Mucosa of gallbladder (tissue), 1 donor: ENCODE results near the gene TANC1. TPM values are rescaled to one million over a fixed set of nuclear protein-coding genes. Genes with fewer than 3 reads are reported as not detected.

Experiments used
- DNase-seq: peaks from one replicate; pipeline ENCODE4 v3.0.0-alpha.2; 2020; ENCODE audit warnings: low spot score
- total RNA-seq: library from RNA; stranded (reverse); gene quantifications from one replicate; pipeline ENCODE4 v1.2.1, GENCODE V29; 2021
- donor health status: DM: no; HTN: no; CAD: no.

The TANC1 gene
- 40.1 TPM for total RNA-seq

DNA sequence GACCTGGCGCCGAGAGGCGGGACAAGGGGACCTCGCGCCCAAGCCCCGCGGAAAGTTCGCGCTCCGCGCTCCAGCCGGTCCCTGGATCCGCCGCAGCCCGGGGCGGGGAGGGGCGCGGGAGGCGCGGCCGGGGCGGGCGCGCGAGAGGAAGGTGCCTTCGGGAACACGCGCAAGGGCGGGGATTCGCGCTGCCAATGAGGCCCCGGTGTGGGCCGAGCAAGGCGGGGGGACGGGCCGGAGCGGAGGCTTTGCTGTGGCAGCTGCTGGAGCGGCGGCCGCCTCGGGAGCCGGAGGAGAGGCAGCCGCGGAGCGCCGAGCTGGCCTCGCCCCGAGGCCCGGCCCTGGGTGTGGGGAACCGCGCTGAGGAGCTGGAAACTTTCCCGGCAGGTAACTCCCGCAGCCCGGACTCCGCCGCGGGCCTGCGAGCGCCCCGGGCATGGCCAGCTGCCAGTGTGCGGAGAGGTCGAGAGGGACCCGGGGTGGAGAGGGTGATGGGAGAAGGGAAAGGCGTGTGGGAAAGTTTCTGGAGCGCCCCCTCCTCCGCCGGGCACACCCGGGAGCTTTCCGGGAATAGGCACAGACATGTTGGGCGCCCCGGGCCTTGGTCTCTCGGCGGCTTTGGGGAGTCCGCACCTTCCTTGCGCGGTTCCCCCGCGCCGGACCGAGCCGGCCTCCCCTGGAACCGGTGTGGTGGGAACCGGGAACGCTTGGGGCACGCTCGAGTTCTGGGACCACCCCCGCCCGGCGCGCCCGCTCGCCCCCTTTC is at the start of gene TANC1:
Gene TANC1 (plus strand): TSS at position 245 of the 766 bp plus-strand sequence. CDS start 97,271 bp downstream, outside the sequence.
- DNase-seq: peak; percentile 95

DNA sequence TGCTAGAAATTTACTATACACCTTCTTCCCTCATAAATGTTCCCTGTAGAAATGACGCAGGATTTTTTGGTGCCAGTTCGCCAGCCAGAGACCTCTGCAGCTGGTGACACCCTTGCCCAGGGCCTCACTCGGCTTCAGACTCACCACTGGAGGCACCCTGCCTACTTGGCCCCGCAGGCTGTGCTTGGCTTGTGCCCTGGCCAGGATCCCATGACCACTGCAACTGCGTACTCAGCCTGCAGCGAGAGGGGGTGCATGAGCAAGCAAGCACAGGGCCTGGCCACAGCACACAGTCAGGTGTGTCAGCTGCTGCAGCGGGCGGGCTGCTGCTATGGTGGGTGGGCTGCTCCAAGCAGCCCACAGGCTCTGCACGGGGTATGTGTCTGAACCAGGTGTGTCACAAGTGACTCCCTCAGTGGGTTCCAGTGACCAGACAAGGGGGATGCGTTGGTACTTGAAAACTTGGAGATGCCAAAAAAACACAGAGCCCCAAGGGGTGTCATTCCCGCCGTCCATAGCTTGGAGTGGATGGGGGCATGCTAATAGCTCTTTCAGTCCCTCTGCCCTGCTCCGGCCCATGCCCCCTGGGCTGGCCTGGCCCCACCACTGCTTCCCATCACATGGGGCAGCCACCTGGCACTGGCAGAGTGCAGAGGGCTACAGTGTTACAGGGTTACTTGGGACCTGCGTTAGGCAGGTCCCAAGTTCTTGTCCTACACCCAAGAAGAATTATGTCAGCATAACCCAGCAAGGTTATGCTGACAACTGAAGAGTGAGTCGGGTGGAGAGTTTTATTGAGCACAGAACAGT is 46.6 kb upstream of the TANC1 start:
- DNase-seq: no peak

DNA sequence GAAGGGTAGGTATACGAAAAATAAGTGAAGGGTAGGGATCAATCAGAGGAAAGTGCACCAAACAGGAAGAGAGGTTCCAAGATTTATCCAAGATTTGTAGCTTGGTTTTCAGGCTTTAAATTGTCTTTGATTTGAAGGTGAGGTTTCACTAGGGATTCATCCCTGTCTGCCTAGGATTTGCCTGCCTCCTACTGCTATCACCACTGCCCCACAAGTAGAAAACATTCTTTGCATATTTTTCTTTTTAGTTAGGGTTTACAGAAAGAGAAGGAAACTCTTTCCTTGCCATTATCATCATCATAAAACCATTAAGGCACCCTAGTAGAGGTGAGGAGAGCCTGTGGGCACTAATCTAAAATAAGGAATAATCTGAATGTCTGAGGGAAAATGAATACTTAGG is 45.8 kb upstream of the TANC1 start:
- no peak for DNase-seq

DNA sequence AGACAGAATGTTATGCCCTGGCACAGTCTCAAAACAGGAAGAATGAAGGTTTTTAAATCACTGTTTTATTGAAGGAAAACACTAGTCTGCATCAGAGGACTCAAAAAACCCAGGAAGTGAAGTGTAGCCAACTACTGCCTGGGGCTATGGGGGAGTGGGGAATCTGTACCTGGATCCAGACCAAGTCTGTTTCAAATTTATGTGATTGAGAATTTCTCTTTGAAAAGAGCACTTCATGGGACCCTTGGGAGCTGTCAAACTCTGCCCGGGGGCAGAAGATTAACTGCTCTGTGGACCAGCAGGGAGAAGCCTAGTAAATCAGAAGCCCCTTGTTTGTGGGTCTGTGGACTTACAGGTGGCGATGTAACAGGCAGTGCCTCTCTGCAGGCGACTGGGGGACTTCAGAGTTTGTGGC is 45.3 kb upstream of the TANC1 start:
- DNase-seq: no peak

DNA sequence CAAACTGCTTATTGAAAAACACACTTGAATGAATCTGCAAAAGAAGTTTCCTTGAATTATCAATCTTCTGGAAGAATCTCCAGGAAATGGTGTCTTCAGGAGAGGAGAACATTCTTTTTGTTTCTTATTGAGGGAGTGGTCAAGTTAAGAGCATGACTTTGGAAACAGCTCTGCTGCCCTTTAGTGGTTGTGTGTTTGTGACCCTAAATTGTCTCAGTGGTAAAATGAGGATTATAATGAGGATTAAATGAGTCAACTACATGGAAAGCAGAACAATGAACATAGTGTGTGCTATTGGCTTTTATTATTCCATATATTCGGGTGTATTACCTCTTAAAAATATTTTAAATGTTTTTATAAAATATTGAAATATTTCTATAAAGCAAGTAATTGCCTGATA is 44.8 kb upstream of the TANC1 start:
- no peak for DNase-seq

DNA sequence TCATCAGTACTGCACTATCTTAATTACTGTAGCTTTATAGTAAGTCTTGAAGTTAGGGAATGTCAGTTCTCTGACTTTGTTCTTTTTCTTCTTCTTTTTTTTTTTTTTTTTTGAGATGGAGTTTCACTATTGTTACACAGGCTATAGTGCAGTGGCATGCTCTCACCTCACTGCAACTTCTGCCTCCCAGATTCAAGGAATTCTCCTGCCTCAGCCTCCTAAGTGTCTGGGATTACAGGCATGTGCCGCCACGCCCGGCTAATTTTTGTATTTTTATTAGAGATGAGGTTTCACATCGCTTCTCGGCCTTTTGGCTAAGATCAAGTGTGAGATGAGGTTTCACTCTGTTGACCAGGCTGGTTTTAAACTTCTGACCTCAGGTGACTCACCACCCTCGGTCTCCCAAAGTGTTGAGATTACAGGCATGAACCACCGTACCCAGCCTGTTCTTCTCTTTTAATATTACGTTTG is 41.9 kb upstream of the TANC1 start:
- DNase-seq: no peak

DNA sequence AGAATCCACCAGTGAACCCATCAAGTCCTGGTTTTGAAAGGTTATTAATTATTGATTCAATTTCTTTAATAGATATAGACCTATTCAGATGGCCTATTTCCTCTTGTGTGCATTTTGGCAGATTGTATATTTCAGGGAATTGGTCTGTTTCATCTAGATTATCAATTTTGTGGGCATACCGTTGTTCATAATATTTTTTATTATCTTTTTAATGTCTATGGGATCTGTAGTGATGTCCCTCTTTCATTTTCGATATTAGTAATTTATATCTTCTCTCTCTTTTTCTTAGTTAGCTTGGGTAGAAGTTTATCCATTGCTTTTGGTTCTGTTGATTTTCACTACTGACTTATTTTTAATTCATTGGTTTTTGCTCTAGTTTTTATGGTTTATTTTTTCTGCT is 39.9 kb upstream of the TANC1 start:
- DNase-seq: no peak

DNA sequence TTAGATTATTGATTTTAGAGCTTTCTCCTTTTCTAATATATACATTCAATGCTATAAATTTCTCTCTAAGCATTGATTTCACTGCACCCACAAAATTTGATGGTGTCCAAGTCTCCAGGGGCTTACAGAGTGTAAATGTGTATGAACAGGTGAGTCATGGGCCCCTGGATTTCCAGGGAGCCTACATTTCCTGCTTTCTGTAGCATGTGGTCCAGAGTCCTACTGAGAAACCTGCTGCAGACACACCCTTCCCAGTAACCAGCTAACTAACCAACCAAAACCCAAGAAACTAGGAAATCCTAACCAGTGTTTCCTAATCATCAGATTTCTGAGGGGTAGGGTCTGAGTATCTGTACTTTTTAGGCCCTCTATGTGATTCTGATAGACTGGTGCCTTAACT is 39.5 kb upstream of the TANC1 start:
- DNase-seq: no peak

DNA sequence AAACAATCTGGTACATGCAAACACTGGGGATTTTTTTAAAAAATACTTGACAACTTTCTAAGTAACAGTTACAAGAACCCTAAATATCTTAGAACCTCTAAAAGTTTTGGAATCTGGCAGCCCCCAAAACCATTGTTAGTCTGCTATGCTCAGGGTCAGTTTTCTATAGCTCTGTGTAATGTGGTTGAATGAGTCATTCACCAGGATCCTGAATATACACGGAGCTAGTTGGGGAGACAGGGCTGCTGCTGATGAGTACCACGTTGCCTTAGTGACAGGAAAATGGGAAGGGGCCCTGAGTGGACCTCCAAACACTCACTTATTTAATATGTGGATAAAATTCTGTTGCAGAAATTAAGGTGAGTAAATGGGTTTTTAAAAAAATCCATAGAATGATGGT is 36.9 kb upstream of the TANC1 start:
- no peak for DNase-seq

DNA sequence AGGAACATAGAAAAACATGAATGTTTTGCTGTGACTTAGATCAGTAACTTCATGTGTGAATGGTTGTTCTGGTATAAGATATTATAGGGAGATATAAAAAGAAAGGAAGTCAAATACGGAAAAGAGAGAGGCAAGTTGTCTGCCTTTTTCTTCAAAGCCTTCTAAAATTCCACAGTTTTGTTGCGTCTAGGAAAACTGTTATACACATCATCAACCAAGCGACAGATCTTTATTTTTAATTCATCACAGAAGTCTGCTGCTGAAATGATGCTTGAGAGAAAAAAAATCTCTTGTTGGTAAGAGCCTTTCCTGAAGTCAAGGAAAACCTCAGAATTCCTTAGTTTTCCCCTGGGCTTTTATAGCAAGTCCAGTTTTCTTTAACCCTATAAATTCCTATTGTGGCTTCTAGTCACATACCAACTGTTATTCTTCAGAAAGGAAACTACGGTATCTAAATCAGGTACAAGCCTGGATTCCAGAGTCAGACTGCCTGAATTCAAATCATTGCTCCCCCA is 36.3 kb upstream of the TANC1 start:
- no peak for DNase-seq

DNA sequence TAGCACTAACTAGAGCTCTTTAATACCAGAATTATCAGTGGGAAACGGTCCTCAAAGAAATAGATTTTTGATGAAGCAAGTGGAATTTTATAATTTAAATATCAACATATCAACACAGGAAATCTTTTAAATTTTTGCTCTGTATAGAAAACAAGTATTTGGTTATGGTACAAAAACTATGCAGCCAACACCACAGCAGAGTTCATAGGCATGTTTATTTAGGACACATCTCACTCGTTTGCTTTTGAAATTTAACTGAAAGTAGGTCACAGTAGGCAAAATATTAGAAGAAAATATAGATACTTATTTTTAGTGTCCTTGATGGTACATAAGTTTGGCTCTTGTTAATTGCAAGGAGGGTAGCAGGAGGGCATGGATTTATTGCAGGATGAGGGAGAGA is 34.3 kb upstream of the TANC1 start:
- DNase-seq: no peak

DNA sequence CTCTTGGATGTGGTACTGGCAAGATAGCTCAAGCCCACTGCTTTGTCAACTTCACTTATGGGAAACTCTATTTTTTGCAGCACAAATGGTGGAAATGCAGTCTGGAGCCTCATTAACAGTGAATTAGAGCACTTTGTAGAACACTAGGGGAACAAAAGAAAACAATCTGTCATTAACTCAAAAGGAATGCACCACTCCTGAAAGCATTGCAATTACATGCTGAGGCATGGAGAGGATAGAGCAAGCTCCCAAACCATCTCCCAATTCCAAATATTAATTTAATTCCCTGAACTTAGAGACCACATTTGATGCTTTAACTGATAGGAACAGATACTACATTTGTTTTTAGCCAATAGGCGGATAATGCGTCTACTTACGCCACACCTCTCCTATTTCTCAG is 32.8 kb upstream of the TANC1 start:
- DNase-seq: no peak

DNA sequence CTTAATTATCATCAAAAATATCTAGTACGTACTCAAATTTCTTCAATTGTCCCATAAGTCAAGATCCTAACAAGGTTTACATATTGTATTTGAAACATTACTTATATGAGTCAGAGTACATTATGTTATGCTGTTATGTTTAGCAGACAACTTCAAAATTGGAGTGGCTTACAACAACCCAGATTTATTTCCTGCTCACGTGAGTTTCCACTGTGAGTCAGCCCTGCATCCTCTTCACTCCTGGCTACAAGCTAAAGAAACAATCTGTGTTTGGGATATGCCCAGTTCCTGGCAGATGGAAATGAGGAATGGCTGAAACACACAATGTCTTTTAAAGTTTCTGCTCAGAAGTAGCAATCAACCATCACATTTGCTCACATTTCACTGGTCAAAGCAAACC is 31.5 kb upstream of the TANC1 start:
- no peak for DNase-seq

DNA sequence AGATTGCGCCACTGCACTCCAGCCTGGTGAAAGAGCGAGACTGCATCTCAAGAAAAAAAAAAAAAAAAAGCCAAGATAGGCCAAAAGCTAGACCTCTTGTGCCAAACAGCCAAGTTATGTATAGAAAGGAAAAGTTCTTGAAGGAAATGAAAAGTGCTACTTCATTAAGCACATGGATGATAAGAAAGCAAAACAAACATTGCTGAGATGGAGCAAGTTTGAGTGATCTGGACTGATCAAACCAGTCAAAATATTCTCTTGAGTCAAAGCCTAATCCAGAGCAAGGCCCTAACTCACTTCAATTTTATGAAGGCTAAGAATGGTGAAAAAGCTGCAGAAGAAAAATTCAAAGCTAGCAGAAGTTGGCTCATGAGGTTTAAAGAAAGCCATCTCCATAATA is 28.1 kb upstream of the TANC1 start:
- no peak for DNase-seq

DNA sequence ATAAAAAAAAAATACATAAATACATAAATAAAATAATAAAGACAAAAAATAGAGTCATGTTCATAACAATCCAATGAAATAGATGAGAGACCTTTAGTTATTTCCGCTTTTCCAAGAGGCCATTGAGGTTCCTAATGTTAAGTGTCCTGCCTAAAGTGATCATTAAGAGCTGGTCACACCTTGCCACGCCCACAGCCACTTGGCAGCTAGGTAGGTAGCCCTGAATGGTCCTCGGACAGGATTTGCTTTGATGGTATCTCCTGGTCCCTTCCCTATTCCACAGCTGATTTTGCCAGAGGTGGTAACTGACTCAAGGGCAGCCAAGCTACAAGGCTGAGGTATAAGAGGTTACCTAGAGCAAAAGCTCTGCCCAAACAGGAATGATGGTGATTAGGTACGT is 24.5 kb upstream of the TANC1 start:
- no peak for DNase-seq

DNA sequence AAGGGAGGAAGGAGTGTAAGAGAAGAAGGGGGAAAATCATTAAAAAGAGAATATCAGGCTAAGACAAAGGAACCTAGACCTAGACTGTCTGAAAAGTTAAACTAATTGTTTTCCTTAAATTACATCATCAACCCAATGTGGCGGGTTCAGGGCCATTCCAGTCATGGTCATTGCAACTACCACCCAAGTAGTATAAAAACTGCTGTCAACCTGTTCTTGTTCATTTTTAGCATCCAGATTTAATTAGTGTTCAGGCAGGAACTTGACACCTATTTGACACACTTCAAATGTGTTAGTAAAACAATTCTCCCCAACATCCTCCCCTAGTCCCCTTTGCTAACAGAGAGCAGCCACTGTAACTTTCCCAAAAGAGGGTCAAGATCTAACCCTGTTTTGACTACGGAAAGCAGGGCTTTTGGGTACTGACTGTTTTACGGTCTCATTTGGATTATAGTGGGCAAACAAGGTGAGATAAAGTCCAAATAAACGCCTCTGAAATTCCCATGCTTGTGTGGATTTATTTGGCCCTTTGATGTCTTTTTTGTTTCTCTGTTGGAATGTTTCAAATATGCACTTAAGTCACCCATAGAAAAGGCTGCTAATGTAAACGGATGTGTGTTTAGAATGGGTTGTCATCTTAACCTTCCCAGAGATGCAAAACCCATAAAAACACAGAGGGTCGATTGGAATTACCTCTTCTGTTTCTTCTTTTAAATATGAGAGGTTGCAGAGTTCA is 19.3 kb upstream of the TANC1 start:
- no peak for DNase-seq

DNA sequence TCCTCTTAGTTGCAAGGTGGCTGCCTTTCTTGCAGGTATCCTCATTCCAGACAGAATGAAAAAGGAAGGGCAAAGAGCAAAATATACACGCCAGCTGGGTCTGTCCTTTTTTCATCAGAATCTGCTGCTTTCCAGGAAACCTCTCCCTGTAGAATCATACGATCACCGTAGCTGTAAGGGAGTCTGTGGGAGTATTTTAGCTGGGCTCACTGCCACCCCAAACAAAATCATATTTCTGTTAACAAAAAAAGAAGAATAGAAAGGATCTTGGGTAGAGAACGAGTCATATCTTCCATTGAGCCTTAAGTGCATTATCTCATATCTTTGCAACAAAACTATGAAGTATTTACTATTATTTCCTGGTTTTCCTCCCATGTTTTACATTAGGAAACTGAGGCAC is 15.0 kb upstream of the TANC1 start:
- no peak for DNase-seq

DNA sequence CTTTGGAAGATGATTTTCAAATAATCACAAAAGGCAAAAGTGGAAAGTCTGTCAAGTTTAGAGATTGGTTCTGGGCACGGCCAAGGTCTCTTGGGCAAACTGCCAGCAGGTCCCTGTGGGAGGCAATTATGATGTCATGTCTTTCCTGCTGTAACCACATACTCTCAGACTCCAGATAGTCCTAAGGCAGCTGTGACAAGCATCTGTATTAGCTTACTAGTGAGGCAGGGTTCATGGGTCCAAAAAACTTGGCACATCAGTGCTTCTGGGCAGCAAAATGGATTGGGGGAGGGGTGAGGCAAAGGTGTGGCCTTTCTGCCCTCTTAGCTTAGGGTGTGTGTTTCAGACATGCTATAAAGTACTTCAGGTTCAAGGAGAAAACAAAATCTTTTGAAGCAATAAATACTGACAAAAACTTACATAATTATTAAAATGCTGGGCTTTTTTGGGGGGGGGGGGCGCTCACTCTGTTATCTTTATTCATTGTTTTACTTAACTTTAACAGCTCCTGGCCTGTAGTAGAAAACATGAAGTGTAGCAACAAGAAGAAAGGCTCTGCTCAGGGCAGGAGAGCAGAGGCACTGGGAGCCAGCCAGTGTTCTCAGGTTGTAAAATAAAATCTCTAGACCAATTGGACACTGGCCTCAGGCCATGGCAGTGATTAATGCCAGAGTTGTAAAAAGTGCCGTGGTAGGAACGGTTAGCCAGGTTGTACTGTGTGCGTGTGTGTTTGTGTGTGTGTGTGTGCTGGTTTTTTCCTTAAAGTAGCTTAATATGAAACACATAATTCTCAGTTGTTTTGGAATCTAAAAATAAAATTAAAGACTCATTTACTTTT is 14.3 kb upstream of the TANC1 start:
- DNase-seq: peak; percentile 86

DNA sequence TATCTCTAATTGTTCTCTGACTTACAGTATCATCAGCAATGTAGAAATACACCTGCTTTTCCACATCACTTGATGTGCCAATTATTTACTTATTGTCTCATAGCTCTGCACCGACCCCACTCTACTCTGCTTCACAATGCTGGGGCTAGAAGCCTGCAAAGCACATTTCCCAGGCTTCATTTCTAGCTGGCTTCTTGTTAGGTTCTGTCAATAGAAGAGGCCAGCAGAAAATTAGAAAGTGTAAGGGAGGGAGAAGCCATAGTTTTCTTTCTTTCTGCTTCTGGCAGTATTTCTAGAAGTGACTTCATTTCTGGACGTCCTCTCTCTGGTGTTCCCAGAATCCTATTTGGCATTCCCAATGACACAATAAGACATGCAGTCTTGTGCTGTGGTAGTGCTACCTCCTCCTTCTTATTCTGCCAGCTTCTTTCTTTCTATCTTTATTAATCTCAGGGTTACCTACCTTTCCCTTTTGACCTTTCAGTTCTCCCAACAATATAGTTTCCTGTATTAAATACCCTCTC is 12.5 kb upstream of the TANC1 start:
- no peak for DNase-seq

DNA sequence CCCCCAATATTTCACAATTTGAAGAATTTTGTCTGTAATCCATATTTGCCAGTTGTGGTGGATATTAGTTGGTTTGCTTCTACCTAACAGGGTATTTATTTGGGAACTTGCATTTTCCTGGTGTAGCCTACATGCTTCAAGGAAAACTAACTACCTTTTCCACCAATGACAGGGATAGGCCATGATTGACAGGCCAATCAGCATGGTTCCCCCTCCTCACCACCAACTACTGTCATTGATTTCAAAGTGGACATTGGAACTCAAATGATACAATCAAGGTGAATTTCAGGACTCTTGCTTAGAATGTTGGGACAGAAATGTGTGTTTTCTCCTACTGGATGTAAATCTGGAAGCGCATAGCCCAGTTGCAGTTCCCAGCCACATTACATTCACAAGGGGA is 10.1 kb upstream of the TANC1 start:
- DNase-seq: no peak

DNA sequence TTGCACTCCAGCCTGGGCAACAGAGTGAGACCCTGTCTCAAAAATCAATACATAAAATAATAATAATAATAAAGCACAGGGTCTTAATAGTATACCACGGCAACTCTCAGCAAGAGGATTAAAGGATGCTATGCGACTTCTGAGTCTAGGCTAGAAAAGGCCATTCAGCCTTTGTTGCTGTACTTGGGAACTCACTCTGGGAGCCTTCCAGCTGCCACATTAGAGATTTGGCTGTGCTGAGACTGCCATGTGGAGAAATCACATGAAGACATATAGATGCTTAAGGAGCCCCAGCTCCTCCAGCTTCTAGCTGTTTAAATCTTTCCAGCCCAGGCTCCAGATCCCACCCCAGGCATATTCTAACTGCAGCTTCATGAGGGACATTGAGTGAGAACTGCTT is 8.2 kb upstream of the TANC1 start:
- DNase-seq: no peak
